Stimulated activated naive CD8-positive, alpha-beta T cell treated with anti-CD3 and anti-CD28 coated beads, Interleukin-15, Interleukin-2, amounts not matched to agents 100 U/mL and 50 U/mL, for 24 hours (primary cell): ENCODE measurements around the gene SPRY4.
"Not testable (repeated sequence)": the region's sequence is repeated elsewhere in the genome, so short reads cannot be mapped to it uniquely, and the experiment has no call there.

ENCODE experiments used
- ATAC-seq: fragments of 150-1000 bp; cut with Tn5 transposase; one replicate; pipeline ENCODE4 v1.10.0; 2021
- DNase-seq: peaks from one replicate; pipeline ENCODE4 v3.0.0; 2021

Gene SPRY4

GRCh38 chr5:142333749-142334148, 8.9 kb upstream of the SPRY4 start:
- not testable (repeated sequence) for DNase-seq

GRCh38 chr5:142330444-142330843, 5.6 kb upstream of the SPRY4 start:
- ATAC-seq, result no peak

More at GRCh38 chr5:142333749-142334148, 8.9 kb upstream of the SPRY4 start:
- not testable (repeated sequence) for ATAC-seq

GRCh38 chr5:142330026-142330425, 5.2 kb upstream of the SPRY4 start:
- no peak for DNase-seq
- ATAC-seq, result no peak

More at GRCh38 chr5:142330444-142330843, 5.6 kb upstream of the SPRY4 start:
- no peak for DNase-seq

GRCh38 chr5:142327111-142327842, 2.5 kb upstream of the SPRY4 start:
- ATAC-seq (no peak), DNase-seq (no peak)

GRCh38 chr5:142326480-142326938, 1.7 kb upstream of the SPRY4 start:
- DNase-seq (no peak), ATAC-seq (no peak)

- no peak for ATAC-seq
- peak; percentile 61 for DNase-seq
These were observed 1.1 kb upstream of the SPRY4 start for GRCh38 chr5:142325725-142326479.

GRCh38 chr5:142324136-142324870, 518 bp downstream of the SPRY4 start:
- peak; percentile 60 for ATAC-seq
- DNase-seq, result peak; percentile 48

GRCh38 chr5:142323480-142324135, 1.2 kb downstream of the SPRY4 start:
- DNase-seq, result no peak
- no peak for ATAC-seq

GRCh38 chr5:142322747-142323479, 1.9 kb downstream of the SPRY4 start:
- no peak for ATAC-seq
- DNase-seq, result no peak

- DNase-seq (no peak), ATAC-seq (no peak)
These were observed 2.4 kb downstream of the SPRY4 start for GRCh38 chr5:142322403-142322746.

- no peak for ATAC-seq
- DNase-seq, result no peak
These were observed 3.8 kb downstream of the SPRY4 start for GRCh38 chr5:142320851-142321560.

GRCh38 chr5:142320430-142320738, 4.4 kb downstream of the SPRY4 start:
- DNase-seq (no peak), ATAC-seq (no peak)

GRCh38 chr5:142319560-142320429, 5.0 kb downstream of the SPRY4 start:
- no peak for DNase-seq
- no peak for ATAC-seq

- DNase-seq, result no peak
- no peak for ATAC-seq
These were observed 5.7 kb downstream of the SPRY4 start for GRCh38 chr5:142319105-142319504.

GRCh38 chr5:142317753-142318152, 7.1 kb downstream of the SPRY4 start:
- DNase-seq (no peak), ATAC-seq (no peak)

GRCh38 chr5:142317173-142317572, 7.6 kb downstream of the SPRY4 start:
- DNase-seq (no peak), ATAC-seq (no peak)

GRCh38 chr5:142316681-142317080, 8.1 kb downstream of the SPRY4 start:
- DNase-seq (no peak), ATAC-seq (no peak)

GRCh38 chr5:142316051-142316450, 8.8 kb downstream of the SPRY4 start:
- no peak for DNase-seq
- ATAC-seq, result no peak

GRCh38 chr5:142315096-142315900, 9.5 kb downstream of the SPRY4 start:
- ATAC-seq (no peak), DNase-seq (no peak)
